ENCODE measurements around the gene GPR132. TPM values are rescaled to one million over a fixed set of nuclear protein-coding genes. Genes with fewer than 3 reads are reported as not detected.

The GPR132 gene
- total and polyA plus RNA-seq, 9 of the 15 experiments (the other 6 are each of a cell fraction or from before 2014, with no cell fraction given) = 0.01 to 1.1 (median 0.25) TPM; not detected in 1

DNA sequence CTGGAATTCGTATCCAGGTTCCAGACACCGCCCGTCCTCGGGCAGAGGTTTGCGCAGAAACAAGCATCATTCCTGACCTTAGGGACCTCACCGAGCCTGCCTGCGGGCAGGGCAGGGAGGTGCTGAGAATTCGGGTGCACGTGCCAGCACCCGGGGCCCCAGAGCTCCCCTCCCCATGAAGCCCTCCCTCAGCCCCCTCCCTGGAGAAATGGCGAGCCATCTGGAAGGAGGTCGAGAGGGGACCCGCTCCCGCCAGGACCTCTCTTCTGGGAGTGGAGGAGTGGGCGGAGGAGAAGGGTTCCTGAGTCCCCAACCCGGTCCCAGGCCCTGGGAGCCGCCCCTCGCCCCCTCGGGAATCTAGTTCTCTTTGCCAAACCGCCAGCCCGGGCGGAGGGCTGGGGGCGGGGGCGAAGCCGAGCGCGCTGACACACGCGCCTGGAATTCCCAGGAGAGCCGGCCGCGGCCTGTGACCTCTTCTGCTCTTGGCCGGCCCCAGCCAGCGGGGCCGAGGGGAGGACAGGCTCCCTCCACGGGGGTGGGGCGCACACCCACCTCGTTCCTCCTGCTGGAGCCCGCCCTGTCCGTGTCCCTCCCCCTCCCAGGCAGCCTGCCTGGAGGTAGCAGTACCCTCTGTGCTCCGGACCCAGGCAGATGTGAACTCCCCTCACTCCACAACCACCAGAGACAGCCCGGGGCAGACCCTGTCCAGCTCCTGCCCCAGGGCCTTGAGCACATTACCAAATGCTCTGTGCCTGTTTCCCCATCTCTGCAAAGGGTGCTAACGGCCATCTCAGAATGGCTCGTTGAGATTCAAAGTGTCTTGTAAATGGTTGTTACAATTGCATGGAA, 23.0 kb upstream of the GPR132 start:
- Histone ChIP-seq H3K27ac (ENCODE audit: extremely low read depth, low read depth, low read length) (no peak overlapping the region), H3K36me3 (ENCODE audit: control insufficient read depth, insufficient read depth, low read length) (no peaks in the 10 kb centered on the region), H3K9me1 (ENCODE audit: control insufficient read depth, insufficient read depth, low read length) (peaks cover 5% of the 10 kb centered on the region), H3K4me1 (replicated peaks in 1 of 2; ENCODE audit: control insufficient read depth in 2 of 2, insufficient read depth in 2 of 2, low read length in 2 of 2) (peaks cover 3 to 63% of the 10 kb centered on the region in 2 experiments; a peak in 2 of 5 replicates), H3K4me3 (no peak overlapping the region), H3K9ac (ENCODE audit: insufficient read depth in 1 of 2, low read depth in 2 of 2, low read length in 2 of 2) (peak overlapping the region in 1 of 2 experiments; percentile 20; a peak in 1 of 4 replicates), H3K79me2 (ENCODE audit: control insufficient read depth, insufficient read depth, low read length) (no peaks in the 10 kb centered on the region), H4K20me1 (replicated peaks; ENCODE audit: control insufficient read depth, insufficient read depth, low read length) (no peaks in the 10 kb centered on the region), H3K4me2 (ENCODE audit: insufficient read depth, low read length) (peak overlapping the region; percentile 41), H3K9me3 (replicated peaks; ENCODE audit: control insufficient read depth, insufficient read depth, low read depth, low read length) (no peaks in the 10 kb centered on the region), H2AFZ (ENCODE audit: low read depth, low read length) (no peak overlapping the region), H3K27me3 (ENCODE audit: control insufficient read depth in 2 of 2, insufficient read depth in 2 of 2, low read length in 2 of 2) (no peaks in the 10 kb centered on the region; a peak in 1 of 5 replicates)
- CTCF ChIA-PET (ENCODE audit: low intra/inter-chr PET ratio) = no interaction called here
- no TSS peak for BruUV-seq (replicated peaks)
- DNase-seq (ENCODE audit: extremely low read depth in 1 of 4, low spot score in 3 of 4) (peak in 2 of 4 experiments; percentile 23 to 35), FAIRE-seq (no peak), ATAC-seq (no peak)
- in situ Hi-C loops (cut with MboI) = no loop called here
- WGBS (ENCODE audit: insufficient coverage, low coverage, missing lambda C conversion rate) = 11% methylated on average over 15 of the region's 44 CpGs
- POLR2A ChIA-PET = no interaction called here
- intact Hi-C loops (cut with micrococcal nuclease) = loop anchor here (2.0 to 5.0 kb wide), 2 partner anchors 41 to 113 kb away; no protein-coding TSS in a partner anchor
- TF ChIP-seq NRF1 (conservative IDR thresholded peaks at IDR 0.05 in 1 of 2, IDR thresholded peaks at IDR 0.05 in 1 of 2) (0 out of 4 replicates have a peak, but pooled peaks have one; percentile 1 to 13), KDM4B (IDR thresholded peaks at IDR 0.05; ENCODE audit: borderline replicate concordance in 2 of 2, low read depth in 1 of 2) (no peak), ZNF785 (CRISPR knock-in tag; IDR thresholded peaks at IDR 0.05) (no peak), IFI16 (CRISPR knock-in tag; IDR thresholded peaks at IDR 0.05) (no peak), FOXJ3 (CRISPR knock-in tag; IDR thresholded peaks at IDR 0.05) (no peak), BHLHE40 (IDR thresholded peaks at IDR 0.05; ENCODE audit: low read length) (peak; percentile 30; the same call in 1 of the 2 replicates), HMGN3 (IDR thresholded peaks at IDR 0.05; ENCODE audit: borderline replicate concordance, extremely low read depth, insufficient read length, low read depth, low read length) (no peak), NR1H2 (CRISPR knock-in tag; IDR thresholded peaks at IDR 0.05) (no peak), KAT2B (IDR thresholded peaks at IDR 0.05; ENCODE audit: low read depth, low read length) (no peak), ASH1L (IDR thresholded peaks at IDR 0.05; ENCODE audit: borderline replicate concordance, low read depth, partially characterized antibody) (no peak), EP400 (IDR thresholded peaks at IDR 0.05) (no peak), SIRT6 (IDR thresholded peaks at IDR 0.05; ENCODE audit: low read depth, low read length) (no peak)
- TF ChIP-seq, protein P1, sequence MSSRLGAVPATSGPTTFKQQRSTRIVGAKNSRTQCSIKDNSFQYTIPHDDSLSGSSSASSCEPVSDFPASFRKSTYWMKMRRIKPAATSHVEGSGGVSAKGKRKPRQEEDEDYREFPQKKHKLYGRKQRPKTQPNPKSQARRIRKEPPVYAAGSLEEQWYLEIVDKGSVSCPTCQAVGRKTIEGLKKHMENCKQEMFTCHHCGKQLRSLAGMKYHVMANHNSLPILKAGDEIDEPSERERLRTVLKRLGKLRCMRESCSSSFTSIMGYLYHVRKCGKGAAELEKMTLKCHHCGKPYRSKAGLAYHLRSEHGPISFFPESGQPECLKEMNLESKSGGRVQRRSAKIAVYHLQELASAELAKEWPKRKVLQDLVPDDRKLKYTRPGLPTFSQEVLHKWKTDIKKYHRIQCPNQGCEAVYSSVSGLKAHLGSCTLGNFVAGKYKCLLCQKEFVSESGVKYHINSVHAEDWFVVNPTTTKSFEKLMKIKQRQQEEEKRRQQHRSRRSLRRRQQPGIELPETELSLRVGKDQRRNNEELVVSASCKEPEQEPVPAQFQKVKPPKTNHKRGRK (tag; IDR thresholded peaks at IDR 0.05) = no peak

Measured in K562 (cell line).